Suppressor macrophage treated with lipopolysaccharide for 1 hour (primary cell): Measurements from ENCODE around the gene CST8.

Source experiments
- DNase-seq, 3 donors: peaks; one replicate each; pipeline ENCODE4 v3.0.0-alpha.2; 2020 to 2022

The CST8 gene

GRCh38 chr20:23476015-23476754, 14.7 kb upstream of the CST8 start:
- no peak for DNase-seq

DNA sequence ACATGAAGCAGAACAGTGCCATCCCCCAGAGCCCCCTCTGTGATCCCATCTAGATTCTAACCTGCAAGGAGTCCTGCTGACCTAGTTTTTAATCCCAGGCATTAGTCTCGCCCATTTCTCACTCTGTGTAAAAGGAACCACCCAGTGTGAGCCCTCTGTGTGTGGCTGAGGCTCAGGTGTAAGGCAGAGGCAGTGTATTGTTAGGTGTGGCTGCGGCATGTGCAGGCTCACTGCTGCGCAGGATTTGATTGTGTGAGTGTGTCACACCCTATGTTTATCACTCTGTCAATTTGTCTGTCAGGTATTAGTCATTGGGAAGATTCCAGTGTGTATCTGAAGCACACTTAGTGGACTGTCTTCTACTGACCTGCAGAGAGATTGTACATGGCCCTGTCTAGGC, 13.7 kb upstream of the CST8 start:
- DNase-seq: no peak

- DNase-seq: no peak
Observed at GRCh38 chr20:23479043-23479442, 11.9 kb upstream of the CST8 start.

DNA sequence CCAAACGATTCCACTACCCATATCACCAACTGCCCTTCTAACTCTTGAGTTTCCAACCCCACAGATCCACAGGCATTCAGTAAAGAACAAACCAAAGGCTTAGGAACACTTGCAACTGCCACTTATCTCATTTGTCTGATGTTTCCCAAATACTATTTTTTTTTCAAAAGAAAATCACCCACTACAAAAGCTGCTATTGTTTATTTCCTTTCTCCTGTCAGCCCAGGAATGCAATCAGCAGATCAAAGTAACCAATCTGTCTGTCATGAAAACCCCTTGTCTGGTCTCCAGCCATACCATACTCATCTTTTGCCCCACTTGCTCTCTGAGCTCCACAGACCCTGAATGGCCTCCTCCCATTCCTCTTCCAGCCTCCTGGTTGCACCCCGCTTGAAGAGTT, 8.8 kb upstream of the CST8 start:
- no peak for DNase-seq

DNA sequence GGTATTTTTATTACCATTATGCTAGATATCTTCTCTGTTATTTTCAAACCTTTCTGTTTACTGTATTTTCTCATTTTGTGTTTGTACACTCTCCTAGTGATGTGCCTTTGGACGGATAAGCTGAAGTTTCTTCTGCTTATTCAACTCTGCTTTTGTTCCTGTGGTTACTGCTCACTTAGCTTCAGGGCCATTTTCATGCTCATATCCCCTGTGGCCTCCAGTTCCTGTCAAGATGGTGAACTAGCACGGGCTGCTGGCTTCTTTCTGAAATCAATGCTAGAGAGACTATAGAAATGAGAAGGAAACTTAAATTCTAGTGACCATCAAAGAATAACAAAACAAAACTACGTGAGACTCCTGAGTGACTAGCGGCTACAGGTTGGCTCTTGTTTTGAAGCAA, 6.8 kb upstream of the CST8 start:
- no peak for DNase-seq

GRCh38 chr20:23488470-23488869, 2.4 kb upstream of the CST8 start:
- no peak for DNase-seq

DNA sequence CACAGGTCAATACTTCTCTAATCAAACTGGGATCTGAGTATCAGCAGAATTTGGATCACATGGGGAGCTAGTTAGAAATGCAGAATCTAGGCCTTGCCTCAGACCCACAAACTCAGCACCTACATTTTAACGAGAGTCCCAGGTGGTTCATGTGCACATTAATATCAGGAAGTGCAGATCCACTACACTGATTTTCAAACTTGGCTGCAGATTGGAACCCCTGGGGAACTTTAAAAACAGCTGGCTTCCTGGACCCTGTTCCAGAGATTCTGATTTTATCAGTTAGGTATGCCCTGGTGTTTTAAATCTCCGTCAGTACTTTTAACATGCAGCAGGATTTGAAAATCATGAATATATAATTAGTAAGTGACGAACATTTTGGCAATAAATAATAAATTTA, 1.9 kb upstream of the CST8 start:
- no peak for DNase-seq

- DNase-seq: no peak
Observed at GRCh38 chr20:23492292-23492691, 1.4 kb downstream of the CST8 start.

DNA sequence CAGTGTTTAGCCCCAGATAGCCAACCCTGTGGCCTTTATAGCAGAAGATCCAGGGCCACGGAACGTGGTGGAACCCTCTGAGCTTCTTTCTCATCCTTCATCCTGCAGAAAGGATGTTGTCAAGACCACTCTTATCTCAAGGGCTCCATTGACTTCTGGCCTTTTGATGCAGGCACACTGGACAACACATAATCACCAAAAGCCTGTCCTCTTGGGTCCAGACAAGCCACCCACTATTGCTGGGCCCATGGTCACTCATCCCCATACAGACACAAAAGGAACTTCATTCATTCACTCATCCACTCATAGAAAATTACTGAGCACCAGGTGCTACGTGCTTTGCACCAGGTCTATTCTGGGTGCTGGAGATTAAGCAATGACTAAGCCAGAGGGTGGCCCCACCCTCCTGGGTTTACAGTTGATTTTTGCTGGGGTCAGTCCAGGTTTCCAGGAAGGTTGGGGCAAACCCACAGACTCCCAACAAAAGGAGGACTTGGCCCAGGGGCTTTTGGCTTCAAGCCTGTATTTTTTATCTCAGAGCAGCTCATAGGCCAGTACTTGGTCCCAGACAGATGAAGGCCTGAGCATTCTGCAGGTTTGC, 2.4 kb downstream of the CST8 start:
- no peak for DNase-seq

GRCh38 chr20:23497536-23497935, 6.6 kb downstream of the CST8 start:
- peak; percentile 46 to 58 (median 47) for DNase-seq

DNA sequence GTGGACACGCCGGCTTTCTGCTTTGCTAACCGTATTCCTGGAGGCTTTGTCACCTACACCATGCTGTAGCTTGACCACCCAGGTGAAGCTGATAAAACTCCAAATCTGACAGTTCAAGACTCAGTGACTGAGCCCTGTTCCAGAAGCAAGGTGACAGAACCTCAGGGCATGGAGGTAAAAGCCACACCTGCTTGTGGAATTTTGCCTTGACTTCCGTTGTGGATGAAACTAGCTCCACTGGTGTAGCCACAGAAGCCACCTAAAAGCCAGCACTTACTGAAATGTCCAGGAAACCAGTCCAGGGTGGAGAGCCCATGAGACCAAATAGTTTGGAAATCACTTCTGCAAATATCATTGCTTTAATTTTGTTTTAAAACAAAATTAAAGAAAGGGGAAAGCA, 11.0 kb downstream of the CST8 start:
- no peak for DNase-seq

DNA sequence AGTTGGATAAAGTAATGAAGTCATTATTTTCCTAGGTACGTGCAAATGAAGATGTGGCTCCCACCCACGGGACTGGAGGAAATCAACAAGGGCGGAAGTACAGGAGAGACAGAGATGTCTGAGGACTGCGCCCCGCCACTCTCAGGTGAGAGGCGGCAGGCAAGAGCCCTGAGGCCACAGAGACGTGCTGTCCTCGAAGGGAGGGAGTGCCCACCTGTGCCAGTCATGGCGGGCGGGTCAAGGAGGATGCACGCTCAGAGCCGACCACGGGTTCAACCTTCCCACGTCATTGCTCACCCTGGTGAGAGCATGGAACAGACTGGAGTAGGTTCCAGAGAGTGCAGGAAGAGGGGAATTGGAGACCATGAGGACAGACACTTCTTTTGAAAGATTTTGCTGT, 12.7 kb downstream of the CST8 start:
- no peak for DNase-seq

GRCh38 chr20:23507346-23507745, 16.4 kb downstream of the CST8 start:
- no peak for DNase-seq

GRCh38 chr20:23508449-23509229, 17.7 kb downstream of the CST8 start:
- DNase-seq: no peak

DNA sequence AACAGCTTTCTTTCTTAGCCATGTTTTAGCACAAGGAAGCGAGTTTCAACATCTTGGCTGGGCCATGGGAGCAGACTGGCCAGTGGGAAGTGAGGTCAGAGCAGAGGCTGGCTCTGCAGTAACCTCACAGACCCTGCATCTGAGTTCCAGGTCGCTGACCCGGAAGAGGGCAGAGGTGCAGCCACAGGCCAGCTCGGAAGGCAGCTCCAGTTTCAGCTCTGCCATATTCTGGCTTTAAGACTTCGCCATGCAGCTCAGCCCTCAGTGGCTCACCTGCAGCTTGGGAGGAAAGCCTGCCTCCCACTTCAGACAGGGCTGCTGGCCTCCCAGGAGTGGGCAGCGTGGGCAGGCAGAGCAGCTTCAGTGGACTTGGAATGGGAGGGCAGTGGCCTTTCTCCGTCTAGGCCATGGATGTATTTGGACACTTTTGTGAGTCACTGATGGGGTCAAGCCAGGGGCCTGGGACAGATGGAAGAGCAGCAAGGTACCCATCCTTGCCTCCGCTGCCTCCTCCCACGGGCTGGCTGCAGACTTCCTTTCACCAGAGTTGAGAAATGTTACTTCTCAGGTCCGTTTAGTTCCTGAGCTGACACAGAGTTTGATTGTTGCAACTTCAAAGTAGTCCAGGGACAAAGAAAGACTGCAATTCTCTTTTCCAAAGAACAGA, 18.5 kb downstream of the CST8 start:
- DNase-seq: no peak

- no peak for DNase-seq
Observed at GRCh38 chr20:23510000-23510590, 19.2 kb downstream of the CST8 start.

DNA sequence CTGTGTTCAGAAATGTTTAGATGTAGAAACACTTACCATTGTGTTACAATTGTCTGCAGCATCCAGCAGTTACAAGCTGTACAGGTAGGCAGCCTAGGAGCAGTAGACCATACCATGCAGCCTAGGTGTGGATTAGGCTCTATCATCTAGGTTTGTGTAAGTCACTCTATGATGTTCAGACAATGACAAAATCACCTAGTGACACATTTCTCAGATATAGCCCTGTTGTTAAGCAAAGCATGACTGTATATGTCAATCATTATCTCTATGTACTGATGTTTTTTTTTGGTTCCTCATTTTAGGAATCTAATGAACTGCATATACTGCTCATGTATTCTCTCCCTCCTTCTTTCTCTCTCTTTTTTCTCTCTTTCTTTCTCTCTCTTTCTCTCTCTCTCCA, 22.2 kb downstream of the CST8 start:
- DNase-seq: peak in 2 of 3 donors; percentile 32 to 47

GRCh38 chr20:23514848-23515247, 23.9 kb downstream of the CST8 start:
- DNase-seq: no peak

DNA sequence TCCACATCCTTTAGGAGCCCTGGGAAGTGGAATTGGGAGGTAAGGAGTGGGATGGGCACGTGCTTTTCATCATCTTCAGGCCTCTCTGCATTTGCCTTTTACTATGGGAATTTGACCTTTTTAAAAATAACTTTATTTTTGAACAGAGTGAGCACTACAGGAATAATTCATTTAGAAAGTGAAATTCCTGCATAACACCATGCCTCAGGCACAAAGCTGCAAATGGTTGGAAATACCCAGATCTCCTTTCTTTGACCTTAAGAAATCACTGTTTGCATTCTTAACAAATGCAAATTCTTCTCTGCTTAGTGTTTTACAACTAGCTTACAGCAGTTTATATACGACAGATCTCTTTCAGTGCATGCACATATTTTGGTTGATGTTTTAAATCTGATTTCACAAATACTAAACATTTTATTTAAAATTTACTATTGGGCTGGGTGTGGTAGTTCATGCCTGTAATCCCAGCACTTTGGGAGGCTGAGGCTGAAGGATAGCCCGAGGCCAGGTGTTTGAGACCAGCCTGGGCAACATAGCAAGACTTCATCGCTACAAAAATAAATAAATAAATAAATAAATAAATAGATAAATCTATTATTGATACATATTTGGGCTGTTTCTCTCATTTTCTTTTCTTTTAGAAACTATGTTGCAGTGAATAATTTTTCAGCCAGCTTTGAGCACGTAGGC, 24.5 kb downstream of the CST8 start:
- DNase-seq: no peak

- DNase-seq: no peak
Observed at GRCh38 chr20:23517719-23518118, 26.8 kb downstream of the CST8 start.

- no peak for DNase-seq
Observed at GRCh38 chr20:23519556-23519955, 28.6 kb downstream of the CST8 start.

GRCh38 chr20:23520185-23520584, 29.3 kb downstream of the CST8 start:
- DNase-seq: no peak

DNA sequence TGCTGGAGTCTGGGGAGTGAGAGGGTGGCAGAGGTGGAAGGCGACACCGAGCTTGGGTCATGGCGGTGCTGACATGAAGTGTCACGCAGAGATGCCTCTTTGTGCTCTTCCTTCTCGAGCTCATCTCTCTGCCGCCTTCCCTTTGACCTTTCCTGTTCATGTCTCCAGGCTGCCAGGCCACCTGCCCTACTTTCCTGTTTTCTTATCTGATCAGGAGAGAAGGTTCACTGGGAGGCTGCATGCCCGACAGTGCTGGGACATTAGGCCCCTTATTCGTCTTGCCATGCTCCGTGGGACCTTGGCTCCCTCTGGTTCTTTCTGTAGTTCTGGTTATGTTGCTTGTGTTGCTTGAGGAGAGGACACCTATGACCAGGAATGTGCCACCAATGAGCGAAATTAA, 33.2 kb downstream of the CST8 start:
- no peak for DNase-seq
